HCT116 (cell line): ENCODE measurements around the gene EPSTI1. TPM values are rescaled to one million over a fixed set of nuclear protein-coding genes. Genes with fewer than 3 reads are reported as not detected.

Experiments
- ATAC-seq: fragments of 200-7000 bp; cut with Tn5 transposase; 2 replicates; pipeline ENCODE4 v1.9.1; 2020; ENCODE audit warnings: mild to moderate bottlenecking, moderate library complexity
- BruUV-seq: library from RNA; stranded (reverse); fragments of 400-500 nt; replicated peaks from 2 replicates; lab custom pipeline; 2021; lab: Mats Ljungman, UMichigan
- CTCF ChIA-PET: fragments of 300-600 bp; sonication (Branson Sonifier 250); formaldehyde crosslinking; loops from one replicate; lab custom pipeline; 2021; ENCODE audit warnings: antibody characterized with exemption; lab: Charles Lee
- POLR2A ChIA-PET: fragments of 300-600, 350-600 bp; sonication (Branson Sonifier 250); formaldehyde crosslinking; loops from one replicate; lab custom pipeline; 2021; ENCODE audit warnings: antibody characterized with exemption; lab: Charles Lee
- RAD21 ChIA-PET, 2 experiments: fragments of 300-600 bp; sonication (Branson Sonifier 250); formaldehyde crosslinking; loops; one replicate each; lab custom pipeline; 2023; ENCODE audit warnings: low total read pairs in 2 of 2; ENCODE audit not compliant: uncharacterized antibody in 2 of 2, unreplicated experiment in 2 of 2, low non-redundant PET in 1 of 2; lab: Charles Lee
- DNase-seq: peaks from one replicate; pipeline ENCODE4 v3.0.0-alpha.2; 2010; ENCODE audit warnings: low read depth, low spot score
- H2AFZ ChIP-seq: fragments of 200-600 bp; shearing (Covaris generic), sonication (generic); 2 replicates; pipeline ENCODE4 v1.6.1; 2017; ENCODE audit warnings: low read depth, mixed run types, mixed read lengths, antibody characterized with exemption, low read length; ENCODE audit not compliant: poor library complexity, severe bottlenecking
- H3K27ac ChIP-seq: 2 replicates; pipeline ENCODE4 v1.5.1; 2012; ENCODE audit warnings: low read depth, low read length
- H3K27me3 ChIP-seq: fragments of 200-600 bp; sonication (generic); 2 replicates; pipeline ENCODE4 v1.6.1; 2016; ENCODE audit warnings: mixed run types, low read length, mixed read lengths; ENCODE audit not compliant: insufficient read depth
- H3K36me3 ChIP-seq, 2 experiments: fragments of 200-500 bp in 1 of 2; fragments of 200-600 bp in 1 of 2; sonication (Bioruptor generic) in 1 of 2; sonication (generic) in 1 of 2; 2 replicates each; pipeline versions ENCODE4 v1.5.1 to v1.6.1; 2014 to 2016; ENCODE audit warnings: low read length in 2 of 2, inconsistent platforms in 1 of 2, mixed read lengths in 1 of 2, mixed run types in 1 of 2; ENCODE audit not compliant: insufficient read depth in 2 of 2, control insufficient read depth in 1 of 2
- H3K4me1 ChIP-seq, 2 experiments: fragments of 200-600 bp in 1 of 2; sonication (generic) in 1 of 2; 2 replicates each; pipeline versions ENCODE4 v1.5.1 to v1.6.1; 2012 to 2017; ENCODE audit warnings: low read length in 2 of 2, inconsistent platforms in 1 of 2, mild to moderate bottlenecking in 1 of 2, mixed read lengths in 1 of 2, mixed run types in 1 of 2, moderate library complexity in 1 of 2; ENCODE audit not compliant: insufficient read depth in 2 of 2, control insufficient read depth in 1 of 2
- H3K4me2 ChIP-seq: fragments of 200-600 bp; sonication (generic); 2 replicates; pipeline ENCODE4 v1.6.1; 2017; ENCODE audit warnings: mixed run types, low read length, mixed read lengths
- H3K4me3 ChIP-seq, 2 experiments: fragments of 200-600 bp in 1 of 2; sonication (generic) in 1 of 2; replicated peaks in 1 of 2; 2 replicates each; pipeline ENCODE4 v1.5.1; 2011 to 2016; ENCODE audit warnings: low read length in 2 of 2, control low read depth in 1 of 2, low read depth in 1 of 2, mild to moderate bottlenecking in 1 of 2, mixed read lengths in 1 of 2, mixed run types in 1 of 2
- H3K79me2 ChIP-seq: fragments of 200-600 bp; sonication (generic); 2 replicates; pipeline ENCODE4 v1.6.1; 2017; ENCODE audit warnings: mild to moderate bottlenecking, mixed run types, low read length, moderate library complexity, mixed read lengths; ENCODE audit not compliant: insufficient read depth
- H3K9ac ChIP-seq: fragments of 200-600 bp; sonication (generic); 2 replicates; pipeline ENCODE4 v1.6.1; 2016; ENCODE audit warnings: low read length, mixed read lengths
- H3K9me2 ChIP-seq: fragments of 200-600 bp; sonication (generic), shearing (Covaris generic); 2 replicates; pipeline ENCODE4 v1.6.1; 2017; ENCODE audit warnings: mixed run types, mild to moderate bottlenecking, moderate library complexity; ENCODE audit not compliant: insufficient read depth
- H3K9me3 ChIP-seq, 2 experiments: fragments of 200-500 bp in 1 of 2; fragments of 200-600 bp in 1 of 2; sonication (Bioruptor generic) in 1 of 2; sonication (generic) in 1 of 2; 2 replicates each; pipeline ENCODE4 v1.6.1; 2014 to 2017; ENCODE audit warnings: low read length in 2 of 2, mixed read lengths in 2 of 2, inconsistent platforms in 1 of 2, low read depth in 1 of 2, mild to moderate bottlenecking in 1 of 2, mixed run types in 1 of 2, moderate library complexity in 1 of 2; ENCODE audit not compliant: control insufficient read depth in 1 of 2, insufficient read depth in 1 of 2
- H4K20me1 ChIP-seq: fragments of 200-600 bp; sonication (generic), shearing (Covaris generic); 2 replicates; pipeline ENCODE4 v1.6.1; 2017; ENCODE audit warnings: mixed run types, mild to moderate bottlenecking, moderate library complexity; ENCODE audit not compliant: insufficient read depth
- EGR1 ChIP-seq: IDR thresholded peaks from 2 replicates; pipeline ENCODE4 v1.6.1; 2012; ENCODE audit warnings: low read depth
- FOSL1 ChIP-seq: IDR thresholded peaks from 2 replicates; pipeline ENCODE4 v1.6.1; 2012; ENCODE audit warnings: low read depth
- JUND ChIP-seq: IDR thresholded peaks from 2 replicates; pipeline ENCODE4 v1.6.1; 2012
- POLR2AphosphoS5 ChIP-seq: IDR thresholded peaks from 2 replicates; pipeline ENCODE4 v1.6.1; 2011; ENCODE audit warnings: mild to moderate bottlenecking, low read depth, low read length, moderate library complexity
- RAD21 ChIP-seq: IDR thresholded peaks from 2 replicates; pipeline ENCODE4 v1.6.1; 2012; ENCODE audit warnings: low read depth, mild to moderate bottlenecking
- SRF ChIP-seq: IDR thresholded peaks from 2 replicates; pipeline ENCODE4 v1.6.1; 2012; ENCODE audit warnings: low read depth
- TCF7L2 ChIP-seq: IDR thresholded peaks from 2 replicates; pipeline ENCODE4 v1.7.0; 2011; ENCODE audit warnings: borderline replicate concordance, inconsistent platforms; ENCODE audit not compliant: insufficient read depth, insufficient read length; ENCODE audit errors: extremely low read depth
- ZNF274 ChIP-seq: fragments of 200-500 bp; sonication (Bioruptor generic); IDR thresholded peaks from 2 replicates; pipeline ENCODE4 v1.6.1; 2014; ENCODE audit warnings: mild to moderate bottlenecking, low read depth, low read length, inconsistent platforms
- intact Hi-C: fragments of 100-400 bp; cut with micrococcal nuclease; formaldehyde crosslinking; loops from 2 replicates; pipeline ENCODE4 v1.10.0; 2022
- total RNA-seq: library from RNA; stranded (reverse); gene quantifications from one replicate; pipeline ENCODE4 v1.2.1, GENCODE V29; 2021; ENCODE audit not compliant: unreplicated experiment
- TF ChIP-seq, protein P1 (sequence below): IDR thresholded peaks from 2 replicates; pipeline ENCODE4 v1.6.1; 2011; ENCODE audit warnings: mild to moderate bottlenecking, low read length, moderate library complexity; ENCODE audit not compliant: insufficient replicate concordance; ENCODE audit errors: extremely low read depth
- TF ChIP-seq, protein P2 (sequence below): IDR thresholded peaks from 2 replicates; pipeline ENCODE4 v1.6.1; 2012
- TF ChIP-seq, protein P3 (sequence below): IDR thresholded peaks from 2 replicates; pipeline ENCODE4 v1.6.1; 2012

Gene EPSTI1
- total RNA-seq, 1 experiment from 2014 or later = 0.69 TPM

DNA sequence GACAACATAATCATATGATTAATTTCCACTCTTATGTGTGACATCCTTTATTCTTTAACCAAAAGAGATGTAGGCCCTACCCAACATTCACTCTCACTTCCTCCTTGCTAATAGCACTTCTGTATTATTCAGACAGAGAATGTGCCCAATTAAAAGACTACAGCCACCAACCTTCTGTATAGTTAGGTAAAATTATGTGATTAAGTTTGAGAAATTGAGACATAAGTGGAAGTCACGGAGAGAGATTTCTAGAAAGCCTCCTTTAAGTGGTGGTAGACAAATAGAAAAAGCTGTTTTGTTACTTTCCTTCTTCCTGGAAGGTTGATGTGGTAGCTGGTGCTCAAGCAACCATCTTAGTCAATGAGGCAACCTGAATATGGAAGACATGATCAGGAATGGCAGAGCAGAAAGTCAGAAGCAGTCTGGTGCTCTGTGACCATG, 14.8 kb downstream of the EPSTI1 start (continued):
- TF ChIP-seq, protein P1, sequence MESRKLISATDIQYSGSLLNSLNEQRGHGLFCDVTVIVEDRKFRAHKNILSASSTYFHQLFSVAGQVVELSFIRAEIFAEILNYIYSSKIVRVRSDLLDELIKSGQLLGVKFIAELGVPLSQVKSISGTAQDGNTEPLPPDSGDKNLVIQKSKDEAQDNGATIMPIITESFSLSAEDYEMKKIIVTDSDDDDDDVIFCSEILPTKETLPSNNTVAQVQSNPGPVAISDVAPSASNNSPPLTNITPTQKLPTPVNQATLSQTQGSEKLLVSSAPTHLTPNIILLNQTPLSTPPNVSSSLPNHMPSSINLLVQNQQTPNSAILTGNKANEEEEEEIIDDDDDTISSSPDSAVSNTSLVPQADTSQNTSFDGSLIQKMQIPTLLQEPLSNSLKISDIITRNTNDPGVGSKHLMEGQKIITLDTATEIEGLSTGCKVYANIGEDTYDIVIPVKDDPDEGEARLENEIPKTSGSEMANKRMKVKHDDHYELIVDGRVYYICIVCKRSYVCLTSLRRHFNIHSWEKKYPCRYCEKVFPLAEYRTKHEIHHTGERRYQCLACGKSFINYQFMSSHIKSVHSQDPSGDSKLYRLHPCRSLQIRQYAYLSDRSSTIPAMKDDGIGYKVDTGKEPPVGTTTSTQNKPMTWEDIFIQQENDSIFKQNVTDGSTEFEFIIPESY = no peak
- no peak for TF ChIP-seq JUND
- no peak for TF ChIP-seq SRF
- no peak for TF ChIP-seq TCF7L2
- TF ChIP-seq, protein P2, sequence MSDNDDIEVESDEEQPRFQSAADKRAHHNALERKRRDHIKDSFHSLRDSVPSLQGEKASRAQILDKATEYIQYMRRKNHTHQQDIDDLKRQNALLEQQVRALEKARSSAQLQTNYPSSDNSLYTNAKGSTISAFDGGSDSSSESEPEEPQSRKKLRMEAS = no peak
- no peak for TF ChIP-seq RAD21
- TF ChIP-seq FOSL1 = no peak

DNA sequence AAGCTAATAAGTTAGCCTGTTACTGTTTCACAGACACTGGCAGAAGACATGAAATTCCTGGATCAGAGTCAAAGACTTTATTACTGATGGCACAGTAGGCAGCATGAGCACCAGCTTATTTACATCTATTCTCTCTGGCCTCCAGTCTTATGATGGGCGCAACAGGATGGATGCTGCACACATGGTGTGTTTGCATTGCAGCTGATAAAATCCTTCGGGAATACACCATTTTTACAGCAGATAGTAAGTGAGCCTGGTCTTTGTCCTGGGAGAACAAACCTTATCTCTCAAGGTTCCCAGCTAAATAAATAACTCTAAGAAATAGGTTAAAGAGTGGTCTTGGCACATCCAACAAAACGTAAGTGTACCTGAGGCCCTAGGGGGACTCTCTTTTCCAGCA, 16.0 kb downstream of the EPSTI1 start:
- CTCF ChIA-PET = no interaction called here

More for the DNA sequence above, 16.0 kb downstream of the EPSTI1 start:
- intact Hi-C loops = loop anchor here (10.0 kb wide), 1 partner anchor 899 kb away; the partner anchor contains the start of genes CCDC122 and LACC1
- H3K79me2 ChIP-seq = no peaks in the 10 kb centered on the region
- no peak overlapping the region for H3K9ac ChIP-seq
- no peak overlapping the region for H3K27ac ChIP-seq
- TF ChIP-seq, protein P3, sequence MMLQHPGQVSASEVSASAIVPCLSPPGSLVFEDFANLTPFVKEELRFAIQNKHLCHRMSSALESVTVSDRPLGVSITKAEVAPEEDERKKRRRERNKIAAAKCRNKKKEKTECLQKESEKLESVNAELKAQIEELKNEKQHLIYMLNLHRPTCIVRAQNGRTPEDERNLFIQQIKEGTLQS = no peak
- no peak for TF ChIP-seq POLR2AphosphoS5
- TF ChIP-seq ZNF274 = no peak
- TF ChIP-seq JUND = no peak
- TF ChIP-seq EGR1 = no peak
- TF ChIP-seq SRF = no peak
- TF ChIP-seq, protein P1 = no peak
- no peak for TF ChIP-seq FOSL1
- no peak for TF ChIP-seq TCF7L2
- no peak for TF ChIP-seq RAD21
- no peak overlapping the region for H3K4me2 ChIP-seq
- no peaks in the 10 kb centered on the region for H4K20me1 ChIP-seq
- H2AFZ ChIP-seq = no peak overlapping the region
- ATAC-seq (no peak), DNase-seq (no peak)
- ChIA-PET POLR2A (no interaction called here), RAD21 (no interaction called here)
- no peaks in the 10 kb centered on the region for H3K9me3 ChIP-seq
- H3K36me3 ChIP-seq = no peaks in the 10 kb centered on the region
- H3K9me2 ChIP-seq = no peaks in the 10 kb centered on the region
- H3K27me3 ChIP-seq = no peaks in the 10 kb centered on the region
- H3K4me3 ChIP-seq = no peak overlapping the region
- H3K4me1 ChIP-seq = peaks cover 0 to under 1% of the 10 kb centered on the region in 2 experiments; a peak in 1 of 4 replicates
- BruUV-seq = no TSS peak
